H1 (cell line): ENCODE measurements around the gene APLP2. TPM values are rescaled to one million over a fixed set of nuclear protein-coding genes. Genes with fewer than 3 reads are reported as not detected.

ENCODE experiments used
- CREB1 ChIP-seq: IDR thresholded peaks from 2 replicates; pipeline ENCODE4 v1.6.1; 2012; ENCODE audit warnings: inconsistent platforms
- EZH2 ChIP-seq: fragments of 200-600 bp; sonication (generic); IDR thresholded peaks from 2 replicates; pipeline ENCODE4 v1.7.1; 2012; ENCODE audit warnings: low read depth, mild to moderate bottlenecking, moderate library complexity, low read length, inconsistent platforms; ENCODE audit not compliant: severe bottlenecking
- POLR2A ChIP-seq, 2 experiments: IDR thresholded peaks; 1 replicate in 1 of 2; 2 replicates in 1 of 2; pipeline ENCODE4 v1.6.1; 2011; ENCODE audit warnings: low read depth in 2 of 2, low read length in 2 of 2, mild to moderate bottlenecking in 2 of 2; ENCODE audit errors: control extremely low read depth in 1 of 2
- POU5F1 ChIP-seq: IDR thresholded peaks from 2 replicates; pipeline ENCODE4 v1.6.1; 2011; ENCODE audit warnings: low read depth, mild to moderate bottlenecking, low read length, moderate library complexity
- RXRA ChIP-seq: IDR thresholded peaks from 2 replicates; pipeline ENCODE4 v1.6.1; 2011; ENCODE audit warnings: low read depth, mild to moderate bottlenecking, low read length, moderate library complexity; ENCODE audit not compliant: insufficient read depth
- polyA plus RNA-seq, 7 experiments: library from polyadenylated mRNA; depleted of rRNA in 3 of 7; stranded (reverse) in 5 of 7; unstranded in 2 of 7; fragments of >200 nt in 5 of 7; fragments of 200-250 nt in 2 of 7; gene quantifications; 1 replicate in 5 of 7; 2 replicates in 1 of 7; 4 replicates in 1 of 7; pipeline versions ENCODE4 v1.2.1 to v1.2.3, GENCODE V29; 2011 to 2013; ENCODE audit warnings: missing spikeins in 2 of 7, mixed read lengths in 2 of 7
- total RNA-seq: library from RNA; stranded (reverse); fragmentation: NEBNext Ultra II Directional; extraction: Animal tissue kit (Norgen Biotek cat#: 25700); gene quantifications from 2 replicates; pipeline ENCODE4 v1.2.1, GENCODE V29; 2021

APLP2 gene
- total and polyA plus RNA-seq, 2 of the 8 experiments (the other 6 are each of a cell fraction or from before 2014, with no cell fraction given), result 222 to 315 TPM

- TF ChIP-seq POLR2A (IDR thresholded peaks at IDR 0.05; ENCODE audit: control extremely low read depth in 1 of 2, low read depth in 2 of 2, low read length in 2 of 2) (no peak), RXRA (no peak), EZH2 (no peak), POU5F1 (no peak), CREB1 (no peak)
Observed at GRCh38 chr11:130064596-130064995, 5.1 kb upstream of the APLP2 start (continued).
